Natural killer cell (primary cell): ENCODE results near the gene DCX. TPM values are rescaled to one million over a fixed set of nuclear protein-coding genes. Genes with fewer than 3 reads are reported as not detected.

ENCODE experiments used
- ATAC-seq, 3 donors: fragments of 150-1000 bp in 2 of 3; fragments of 200-7000 bp in 1 of 3; cut with Tn5 transposase; 1 replicate in 1 of 3; 2 replicates in 2 of 3; pipeline ENCODE4 v1.10.0; 2021; ENCODE audit warnings: mild to moderate bottlenecking in 2 of 3, moderate library complexity in 2 of 3
- DNase-seq, 2 donors: peaks; one replicate each; pipeline versions ENCODE4 v3.0.0 to v3.0.0-alpha.2; 2013 to 2021; ENCODE audit warnings: mixed read lengths in 1 of 2
- H3K27ac ChIP-seq: one replicate; pipeline ENCODE4 v1.5.1; 2013; ENCODE audit warnings: mild to moderate bottlenecking, low read length
- H3K27me3 ChIP-seq: one replicate; pipeline ENCODE4 v1.6.1; 2013; ENCODE audit warnings: low read length; ENCODE audit not compliant: control insufficient read depth, insufficient read depth
- H3K36me3 ChIP-seq: one replicate; pipeline ENCODE4 v1.6.1; 2013; ENCODE audit warnings: low read length; ENCODE audit not compliant: control insufficient read depth, insufficient read depth
- H3K4me1 ChIP-seq: one replicate; pipeline ENCODE4 v1.6.1; 2013; ENCODE audit warnings: low read length; ENCODE audit not compliant: control insufficient read depth, insufficient read depth
- H3K4me3 ChIP-seq: one replicate; pipeline ENCODE4 v1.5.1; 2013; ENCODE audit warnings: low read length
- H3K9me3 ChIP-seq: one replicate; pipeline ENCODE4 v1.6.1; 2013; ENCODE audit warnings: low read length; ENCODE audit not compliant: control insufficient read depth, insufficient read depth
- H3K27ac Mint-ChIP-seq, 2 donors: one replicate each; pipeline ENCODE4 v1.8.0; 2022; ENCODE audit warnings: mild to moderate bottlenecking in 2 of 2, mixed read lengths in 2 of 2, moderate library complexity in 1 of 2
- H3K27me3 Mint-ChIP-seq, 2 donors: one replicate each; pipeline ENCODE4 v1.8.0; 2022; ENCODE audit warnings: low read depth in 2 of 2, mixed read lengths in 2 of 2
- H3K36me3 Mint-ChIP-seq: one replicate; pipeline ENCODE4 v1.8.0; 2022; ENCODE audit warnings: mixed read lengths
- H3K4me1 Mint-ChIP-seq, 2 donors: one replicate each; pipeline ENCODE4 v1.8.0; 2022; ENCODE audit warnings: mixed read lengths in 2 of 2
- H3K4me3 Mint-ChIP-seq: one replicate; pipeline ENCODE4 v1.8.0; 2022; ENCODE audit warnings: mild to moderate bottlenecking, moderate library complexity, mixed read lengths
- H3K9me3 Mint-ChIP-seq, 2 donors: one replicate each; pipeline ENCODE4 v1.8.0; 2022; ENCODE audit warnings: mixed read lengths in 2 of 2
- CTCF ChIP-seq: fragments of 200-600 bp; IDR thresholded peaks from one replicate; pipeline ENCODE4 v1.8.0; 2022; ENCODE audit warnings: antibody characterized with exemption
- WGBS: methylation state at CpG from one replicate; pipeline ENCODE4 v1.1.7; 2013; ENCODE audit warnings: missing lambda C conversion rate; ENCODE audit not compliant: insufficient coverage; 5-methylcytosine and 5-hydroxymethylcytosine counted together
- intact Hi-C: fragments of 100-400 bp; cut with micrococcal nuclease; formaldehyde crosslinking; loops from one replicate; pipeline ENCODE4 v1.14.2; 2022
- total RNA-seq, 4 donors: library from RNA; stranded (reverse); fragments of 120-200 nt in 1 of 4; gene quantifications; one replicate each; pipeline versions ENCODE4 v1.2.3 to v1.2.4, GENCODE V29; 2013 to 2022

Gene DCX
- total RNA-seq, 3 donors from 2014 or later (not counting 1 experiment from before 2014, with no cell fraction given) = not detected

GRCh38 chrX:111259559-111259958 is 152.4 kb downstream of the DCX start:
- H3K36me3 Mint-ChIP-seq = no peaks in the 10 kb centered on the region
- H3K27ac Mint-ChIP-seq = no peak overlapping the region
- Histone ChIP-seq H3K9me3 (no peaks in the 10 kb centered on the region), H3K27ac (no peak overlapping the region), H3K27me3 (no peaks in the 10 kb centered on the region), H3K4me1 (no peaks in the 10 kb centered on the region), H3K36me3 (no peaks in the 10 kb centered on the region), H3K4me3 (no peak overlapping the region)
- DNase-seq (no peak), ATAC-seq (no peak)
- no peak overlapping the region for H3K4me3 Mint-ChIP-seq
- H3K9me3 Mint-ChIP-seq = no peaks in the 10 kb centered on the region
- intact Hi-C loops = no loop called here
- peaks cover 0 to 33% of the 10 kb centered on the region in 2 donors for H3K27me3 Mint-ChIP-seq
- H3K4me1 Mint-ChIP-seq = no peaks in the 10 kb centered on the region
- WGBS = 70% methylated on average over 2 of the region's 3 CpGs
- TF ChIP-seq CTCF = no peak

GRCh38 chrX:111257733-111258132 is 154.3 kb downstream of the DCX start:
- no peaks in the 10 kb centered on the region for H3K4me1 Mint-ChIP-seq
- no peak for TF ChIP-seq CTCF
- ATAC-seq (no peak), DNase-seq (no peak)
- 67% methylated on average over 2 of the region's 3 CpGs for WGBS
- Histone ChIP-seq H3K4me1 (no peaks in the 10 kb centered on the region), H3K9me3 (no peaks in the 10 kb centered on the region), H3K27me3 (no peaks in the 10 kb centered on the region), H3K36me3 (no peaks in the 10 kb centered on the region), H3K27ac (no peak overlapping the region), H3K4me3 (no peak overlapping the region)
- no peak overlapping the region for H3K27ac Mint-ChIP-seq
- intact Hi-C loops = no loop called here
- no peaks in the 10 kb centered on the region for H3K36me3 Mint-ChIP-seq
- H3K27me3 Mint-ChIP-seq = peaks cover 0 to 24% of the 10 kb centered on the region in 2 donors
- no peak overlapping the region for H3K4me3 Mint-ChIP-seq
- no peaks in the 10 kb centered on the region for H3K9me3 Mint-ChIP-seq

- peaks cover 0 to 2% of the 10 kb centered on the region in 2 donors for H3K9me3 Mint-ChIP-seq
- TF ChIP-seq CTCF = no peak
- H3K27me3 ChIP-seq = no peaks in the 10 kb centered on the region
- H3K36me3 Mint-ChIP-seq = no peaks in the 10 kb centered on the region
- no peaks in the 10 kb centered on the region for H3K4me1 ChIP-seq
- no peak overlapping the region for H3K4me3 ChIP-seq
- no peak overlapping the region for H3K27ac ChIP-seq
- ATAC-seq (no peak), DNase-seq (no peak)
- intact Hi-C loops = no loop called here
- H3K27ac Mint-ChIP-seq = no peak overlapping the region
- H3K4me1 Mint-ChIP-seq = no peaks in the 10 kb centered on the region
- 74% methylated on average over 2 of the region's 7 CpGs for WGBS
- peaks cover 0 to 17% of the 10 kb centered on the region in 2 donors for H3K27me3 Mint-ChIP-seq
- H3K4me3 Mint-ChIP-seq = no peak overlapping the region
- H3K36me3 ChIP-seq = no peaks in the 10 kb centered on the region
- no peaks in the 10 kb centered on the region for H3K9me3 ChIP-seq
These were observed 156.9 kb downstream of the DCX start for GRCh38 chrX:111254896-111255693.
